ENCODE results near the gene ARID1B.

ARID1B gene

GRCh38 chr6:156953127-156953478 is 175.9 kb downstream of the ARID1B start:
- DNase-seq (ENCODE audit: insufficient read length, low spot score) (peak; percentile 18), FAIRE-seq (no peak)

GRCh38 chr6:156953479-156954146 is 176.4 kb downstream of the ARID1B start:
- FAIRE-seq (peak; percentile 58), DNase-seq (ENCODE audit: insufficient read length, low spot score) (peak; percentile 87)

- FAIRE-seq (no peak), DNase-seq (ENCODE audit: insufficient read length, low spot score) (no peak)
These were observed 177.0 kb downstream of the ARID1B start for GRCh38 chr6:156954191-156954590.

- no peak for DNase-seq (ENCODE audit: insufficient read length, low spot score)
- FAIRE-seq = no peak
These were observed 177.6 kb downstream of the ARID1B start for GRCh38 chr6:156954816-156955215.

- FAIRE-seq (no peak), DNase-seq (ENCODE audit: insufficient read length, low spot score) (no peak)
These were observed 178.5 kb downstream of the ARID1B start for GRCh38 chr6:156955494-156956183.

GRCh38 chr6:156956286-156956685 is 179.1 kb downstream of the ARID1B start:
- DNase-seq (ENCODE audit: insufficient read length, low spot score) = no peak
- no peak for FAIRE-seq

GRCh38 chr6:156957931-156958547 is 180.9 kb downstream of the ARID1B start:
- DNase-seq (ENCODE audit: insufficient read length, low spot score) (no peak), FAIRE-seq (no peak)

- FAIRE-seq (no peak), DNase-seq (ENCODE audit: insufficient read length, low spot score) (no peak)
These were observed 183.3 kb downstream of the ARID1B start for GRCh38 chr6:156960525-156960924.

GRCh38 chr6:156961282-156961892 is 184.2 kb downstream of the ARID1B start:
- DNase-seq (ENCODE audit: insufficient read length, low spot score) (no peak), FAIRE-seq (no peak)

- peak; percentile 20 for FAIRE-seq
- peak; percentile 28 for DNase-seq (ENCODE audit: insufficient read length, low spot score)
These were observed 186.8 kb downstream of the ARID1B start for GRCh38 chr6:156963712-156964700.

- no peak for FAIRE-seq
- DNase-seq (ENCODE audit: insufficient read length, low spot score) = no peak
These were observed 190.7 kb downstream of the ARID1B start for GRCh38 chr6:156967852-156968251.

GRCh38 chr6:156969233-156969632 is 192.1 kb downstream of the ARID1B start:
- FAIRE-seq (no peak), DNase-seq (ENCODE audit: insufficient read length, low spot score) (no peak)

- FAIRE-seq = no peak
These were observed 193.5 kb downstream of the ARID1B start for GRCh38 chr6:156970595-156971112.

GRCh38 chr6:156971153-156971885 is 194.1 kb downstream of the ARID1B start:
- FAIRE-seq = no peak

More at GRCh38 chr6:156970595-156971112, 193.5 kb downstream of the ARID1B start:
- DNase-seq (ENCODE audit: insufficient read length, low spot score) = no peak

GRCh38 chr6:156972145-156972544 is 195.0 kb downstream of the ARID1B start:
- no peak for DNase-seq (ENCODE audit: insufficient read length, low spot score)
- no peak for FAIRE-seq

More at GRCh38 chr6:156971153-156971885, 194.1 kb downstream of the ARID1B start:
- no peak for DNase-seq (ENCODE audit: insufficient read length, low spot score)

- FAIRE-seq = no peak
- no peak for DNase-seq (ENCODE audit: insufficient read length, low spot score)
These were observed 197.7 kb downstream of the ARID1B start for GRCh38 chr6:156974830-156975261.

GRCh38 chr6:156975414-156975813 is 198.2 kb downstream of the ARID1B start:
- FAIRE-seq = no peak

GRCh38 chr6:156976216-156977127 is 199.3 kb downstream of the ARID1B start:
- no peak for DNase-seq (ENCODE audit: insufficient read length, low spot score)
- FAIRE-seq = no peak

More at GRCh38 chr6:156975414-156975813, 198.2 kb downstream of the ARID1B start:
- no peak for DNase-seq (ENCODE audit: insufficient read length, low spot score)
